Prostate gland (tissue), 2 donors: Measurements from ENCODE around the gene TNFRSF6B.

Experiments
- POLR2AphosphoS5 ChIP-seq: sonication (generic); formaldehyde crosslinking; IDR thresholded peaks from one replicate; pipeline ENCODE4 v1.6.1; 2017; ENCODE audit warnings: antibody characterized with exemption
- TF ChIP-seq, protein P1 (sequence below), 4 experiments: fragments of 200-600 bp in 2 of 4; fragments of 450-650 bp in 2 of 4; sonication (generic) in 2 of 4; IDR thresholded peaks; 1 replicate in 3 of 4; 2 replicates in 1 of 4; pipeline ENCODE4 v1.5.1; 2016 to 2019; ENCODE audit warnings: antibody characterized with exemption in 4 of 4, mild to moderate bottlenecking in 2 of 4, moderate library complexity in 2 of 4

DNA sequence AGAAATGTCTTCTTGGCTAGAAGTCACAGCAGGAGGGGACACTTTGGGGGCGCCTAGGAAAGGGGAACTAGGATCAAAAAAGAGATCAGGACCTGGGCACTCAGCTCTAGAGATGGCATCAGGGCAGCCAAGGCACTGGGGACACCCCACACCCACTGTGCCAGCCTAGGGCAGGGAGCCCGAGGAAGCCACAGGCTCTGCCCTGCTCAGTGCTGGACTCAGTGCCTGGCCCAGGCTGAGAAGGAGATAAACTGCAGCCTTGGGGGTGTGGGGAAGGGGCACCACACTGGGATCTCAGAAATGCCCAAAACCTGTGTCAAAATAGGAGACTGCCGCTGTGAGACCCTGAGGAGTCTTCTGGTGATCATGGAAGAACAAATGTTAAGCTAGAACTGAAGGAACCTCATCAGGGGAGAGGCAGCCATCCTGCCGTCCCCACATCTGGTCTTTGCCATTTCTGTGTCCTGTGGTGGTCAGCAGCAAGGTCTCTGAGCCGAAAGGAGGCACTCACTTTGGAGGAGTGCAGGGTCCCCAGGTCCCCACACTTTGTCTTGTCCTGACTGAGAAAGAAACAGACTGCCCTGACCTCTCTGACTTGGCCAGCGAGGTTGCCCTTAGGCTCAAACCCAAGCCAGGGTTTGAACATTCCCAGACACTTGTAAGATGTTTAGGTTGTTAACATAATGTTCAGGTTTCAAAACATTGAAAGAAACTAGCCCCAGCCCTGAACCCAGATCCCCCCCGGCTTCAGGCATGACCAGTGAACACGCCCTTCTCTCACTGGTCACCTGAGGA, 9.0 kb downstream of the TNFRSF6B start:
- TF ChIP-seq, protein P1, sequence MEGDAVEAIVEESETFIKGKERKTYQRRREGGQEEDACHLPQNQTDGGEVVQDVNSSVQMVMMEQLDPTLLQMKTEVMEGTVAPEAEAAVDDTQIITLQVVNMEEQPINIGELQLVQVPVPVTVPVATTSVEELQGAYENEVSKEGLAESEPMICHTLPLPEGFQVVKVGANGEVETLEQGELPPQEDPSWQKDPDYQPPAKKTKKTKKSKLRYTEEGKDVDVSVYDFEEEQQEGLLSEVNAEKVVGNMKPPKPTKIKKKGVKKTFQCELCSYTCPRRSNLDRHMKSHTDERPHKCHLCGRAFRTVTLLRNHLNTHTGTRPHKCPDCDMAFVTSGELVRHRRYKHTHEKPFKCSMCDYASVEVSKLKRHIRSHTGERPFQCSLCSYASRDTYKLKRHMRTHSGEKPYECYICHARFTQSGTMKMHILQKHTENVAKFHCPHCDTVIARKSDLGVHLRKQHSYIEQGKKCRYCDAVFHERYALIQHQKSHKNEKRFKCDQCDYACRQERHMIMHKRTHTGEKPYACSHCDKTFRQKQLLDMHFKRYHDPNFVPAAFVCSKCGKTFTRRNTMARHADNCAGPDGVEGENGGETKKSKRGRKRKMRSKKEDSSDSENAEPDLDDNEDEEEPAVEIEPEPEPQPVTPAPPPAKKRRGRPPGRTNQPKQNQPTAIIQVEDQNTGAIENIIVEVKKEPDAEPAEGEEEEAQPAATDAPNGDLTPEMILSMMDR (IDR thresholded peaks at IDR 0.05): no peak
- no peak for TF ChIP-seq POLR2AphosphoS5
